Body of pancreas (tissue), 4 donors: ENCODE data around the gene POT1.

Source experiments
- CTCF ChIP-seq, 7 experiments: fragments of 450-650 bp in 4 of 7; fragments of 200-600 bp in 3 of 7; sonication (generic) in 3 of 7; IDR thresholded peaks; one replicate each; pipeline ENCODE4 v1.5.1; 2016 to 2019; ENCODE audit warnings: antibody characterized with exemption in 7 of 7
- POLR2A ChIP-seq, 3 donors: fragments of 450-650 bp; IDR thresholded peaks; one replicate each; pipeline ENCODE4 v1.6.1; 2016; ENCODE audit warnings: antibody characterized with exemption in 3 of 3, mild to moderate bottlenecking in 2 of 3

DNA sequence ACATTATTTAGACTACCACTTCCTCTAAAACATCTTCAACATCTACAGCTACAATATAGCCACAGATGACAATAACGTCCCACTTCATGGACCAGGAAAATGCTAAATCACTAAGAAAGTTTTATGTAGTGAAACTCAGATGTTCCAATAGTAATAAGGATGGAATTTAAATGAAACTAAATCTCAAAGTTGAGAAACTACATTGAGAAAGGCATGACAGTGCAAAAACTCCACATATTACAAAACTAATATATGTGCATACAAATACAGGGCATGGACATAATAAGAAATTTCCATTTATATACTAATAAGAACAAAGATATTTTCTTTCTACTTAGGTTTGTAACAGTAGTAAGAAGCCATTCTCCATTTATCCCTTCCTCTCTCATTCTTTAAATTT is 31.1 kb downstream of the POT1 start:
- no peak for TF ChIP-seq CTCF (IDR thresholded peaks at IDR 0.05)
- no peak for TF ChIP-seq POLR2A (IDR thresholded peaks at IDR 0.05)
